ENCODE data around the gene CIROP.

The CIROP gene

GRCh38 chr14:23119363-23120327 lies 14.9 kb upstream of the CIROP start:
- Histone ChIP-seq H3K4me3 (replicated peaks; ENCODE audit: low read depth, low read length) (no peak overlapping the region), H3K27me3 (replicated peaks; ENCODE audit: control insufficient read depth, insufficient read depth, low read length) (no peaks in the 10 kb centered on the region), H3K36me3 (ENCODE audit: control insufficient read depth, insufficient read depth, low read length) (no peaks in the 10 kb centered on the region)
- peak; percentile 50 for DNase-seq (ENCODE audit: extremely low read depth, insufficient read length)
- TF ChIP-seq, protein P1, sequence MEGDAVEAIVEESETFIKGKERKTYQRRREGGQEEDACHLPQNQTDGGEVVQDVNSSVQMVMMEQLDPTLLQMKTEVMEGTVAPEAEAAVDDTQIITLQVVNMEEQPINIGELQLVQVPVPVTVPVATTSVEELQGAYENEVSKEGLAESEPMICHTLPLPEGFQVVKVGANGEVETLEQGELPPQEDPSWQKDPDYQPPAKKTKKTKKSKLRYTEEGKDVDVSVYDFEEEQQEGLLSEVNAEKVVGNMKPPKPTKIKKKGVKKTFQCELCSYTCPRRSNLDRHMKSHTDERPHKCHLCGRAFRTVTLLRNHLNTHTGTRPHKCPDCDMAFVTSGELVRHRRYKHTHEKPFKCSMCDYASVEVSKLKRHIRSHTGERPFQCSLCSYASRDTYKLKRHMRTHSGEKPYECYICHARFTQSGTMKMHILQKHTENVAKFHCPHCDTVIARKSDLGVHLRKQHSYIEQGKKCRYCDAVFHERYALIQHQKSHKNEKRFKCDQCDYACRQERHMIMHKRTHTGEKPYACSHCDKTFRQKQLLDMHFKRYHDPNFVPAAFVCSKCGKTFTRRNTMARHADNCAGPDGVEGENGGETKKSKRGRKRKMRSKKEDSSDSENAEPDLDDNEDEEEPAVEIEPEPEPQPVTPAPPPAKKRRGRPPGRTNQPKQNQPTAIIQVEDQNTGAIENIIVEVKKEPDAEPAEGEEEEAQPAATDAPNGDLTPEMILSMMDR (IDR thresholded peaks at IDR 0.05; ENCODE audit: insufficient read depth, low read length, poor library complexity, severe bottlenecking): no peak

DNA sequence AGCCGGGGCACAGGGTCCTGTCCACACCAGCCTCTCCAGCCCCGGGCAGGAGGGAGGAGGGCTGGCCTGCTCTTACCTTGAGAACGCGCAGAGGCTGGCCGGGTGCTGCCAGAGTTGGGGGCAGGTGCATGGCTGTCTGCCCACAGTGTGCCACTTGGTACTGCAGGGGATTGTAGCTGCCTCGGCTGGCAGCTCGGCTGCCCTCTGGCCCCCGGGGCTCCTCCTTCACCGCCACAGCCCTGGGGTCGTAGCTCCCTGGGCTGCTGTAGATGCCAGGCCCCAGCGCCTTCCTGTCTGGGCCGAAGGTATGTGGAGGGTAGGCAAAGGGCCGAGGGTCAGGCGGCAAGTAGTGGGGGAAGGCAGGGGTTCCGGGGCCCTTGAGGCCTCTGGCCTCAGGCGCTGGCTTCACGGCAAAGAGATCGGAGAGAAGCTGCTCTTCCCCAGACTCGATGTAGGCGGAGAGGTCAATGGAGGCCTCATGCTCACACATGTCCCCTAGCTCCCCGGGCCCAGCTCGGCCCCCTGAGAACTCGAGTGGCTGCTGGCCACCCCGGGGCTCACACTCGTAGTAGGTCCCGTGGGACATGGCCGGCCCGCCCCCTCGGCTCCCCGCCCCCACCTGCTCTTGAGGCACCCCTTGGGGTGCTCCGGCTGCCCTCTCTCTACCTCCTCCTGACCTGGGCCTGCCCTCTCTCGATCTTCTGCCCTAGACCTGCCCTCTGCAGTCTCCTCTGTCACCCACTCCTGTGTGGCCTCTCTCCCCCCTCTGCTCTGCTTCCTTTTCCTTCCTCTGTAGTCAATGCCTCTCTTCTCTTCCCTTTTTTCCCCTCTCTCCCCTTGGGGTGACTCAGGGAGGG lies 13.9 kb upstream of the CIROP start, which contains the start of gene CEBPE:
CEBPE (minus strand) TSS at position 750 of the 857 bp plus-strand sequence; CDS start at position 586, 164 bp downstream.
- Histone ChIP-seq H3K27me3 (replicated peaks; ENCODE audit: control insufficient read depth, insufficient read depth, low read length) (no peaks in the 10 kb centered on the region; the same call in none of the 2 replicates), H3K36me3 (ENCODE audit: control insufficient read depth, insufficient read depth, low read length) (no peaks in the 10 kb centered on the region), H3K4me3 (replicated peaks; ENCODE audit: low read depth, low read length) (no peak within 1 kb of the TSS)
- no peak for DNase-seq (ENCODE audit: extremely low read depth, insufficient read length)
- TF ChIP-seq, protein P1 (IDR thresholded peaks at IDR 0.05; ENCODE audit: insufficient read depth, low read length, poor library complexity, severe bottlenecking): no peak

GRCh38 chr14:23117371-23118020 lies 12.7 kb upstream of the CIROP start:
- DNase-seq (ENCODE audit: extremely low read depth, insufficient read length): no peak
- Histone ChIP-seq H3K27me3 (replicated peaks; ENCODE audit: control insufficient read depth, insufficient read depth, low read length) (no peaks in the 10 kb centered on the region; the same call in none of the 2 replicates), H3K4me3 (replicated peaks; ENCODE audit: low read depth, low read length) (no peak overlapping the region), H3K36me3 (ENCODE audit: control insufficient read depth, insufficient read depth, low read length) (no peaks in the 10 kb centered on the region)
- TF ChIP-seq, protein P1 (IDR thresholded peaks at IDR 0.05; ENCODE audit: insufficient read depth, low read length, poor library complexity, severe bottlenecking): no peak

DNA sequence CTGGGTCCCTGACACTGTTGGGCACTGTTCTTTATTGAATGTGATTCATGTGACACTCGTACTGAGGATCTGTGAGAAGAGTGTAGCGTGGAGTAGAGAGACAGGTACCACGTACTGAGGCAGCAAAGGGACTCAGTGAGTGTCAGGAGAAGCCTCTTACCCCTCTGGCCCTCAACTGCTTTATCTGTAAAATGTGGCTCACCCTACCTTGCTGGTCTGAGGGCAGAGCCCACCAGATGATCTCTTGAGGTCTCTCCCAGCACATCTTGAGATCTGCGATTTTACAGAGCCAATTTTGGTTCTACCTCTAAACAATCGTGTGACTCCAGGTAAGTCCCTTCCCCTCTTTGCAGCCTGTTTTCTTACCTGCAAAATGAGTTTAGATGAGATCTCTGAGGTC lies 11.1 kb upstream of the CIROP start:
- DNase-seq (ENCODE audit: extremely low read depth, insufficient read length): no peak
- no peaks in the 10 kb centered on the region; the same call in none of the 2 replicates for H3K27me3 ChIP-seq (replicated peaks; ENCODE audit: control insufficient read depth, insufficient read depth, low read length)
- no peak overlapping the region for H3K4me3 ChIP-seq (replicated peaks; ENCODE audit: low read depth, low read length)
- TF ChIP-seq, protein P1 (IDR thresholded peaks at IDR 0.05; ENCODE audit: insufficient read depth, low read length, poor library complexity, severe bottlenecking): no peak
- no peaks in the 10 kb centered on the region for H3K36me3 ChIP-seq (ENCODE audit: control insufficient read depth, insufficient read depth, low read length)

DNA sequence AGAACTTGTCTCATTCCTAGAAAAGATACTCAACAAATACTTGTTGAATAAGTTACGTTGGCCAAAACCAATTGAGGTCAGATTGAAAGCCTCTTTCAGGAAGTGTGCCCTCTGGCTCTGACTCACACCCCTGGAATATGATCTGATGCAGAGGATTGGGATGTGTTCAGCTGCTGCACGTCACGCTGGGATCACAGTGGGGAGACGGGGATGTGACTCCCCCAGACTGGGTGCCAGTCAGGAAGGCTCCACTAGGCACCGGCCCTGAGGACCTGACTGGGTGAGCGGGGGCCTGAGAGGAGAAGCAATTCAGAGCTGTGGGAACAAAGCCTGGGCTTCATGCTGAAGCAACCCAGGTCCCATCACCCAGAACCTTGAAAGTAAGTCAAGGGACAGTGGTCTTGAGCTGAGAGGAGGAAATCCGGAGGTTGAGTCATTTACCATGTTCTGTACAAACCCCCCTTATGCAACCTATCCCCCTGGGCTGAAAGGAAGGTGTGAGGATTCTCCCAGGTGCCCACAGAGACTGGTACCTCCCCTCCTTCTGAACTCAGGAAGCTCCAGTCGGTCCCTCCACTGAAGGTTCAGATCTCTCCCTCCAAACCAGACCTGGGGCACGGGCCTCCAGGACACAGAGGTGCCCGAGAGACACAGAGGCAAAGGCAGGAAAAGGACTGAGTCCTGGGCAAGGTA lies 10.4 kb upstream of the CIROP start:
- TF ChIP-seq, protein P1 (IDR thresholded peaks at IDR 0.05; ENCODE audit: insufficient read depth, low read length, poor library complexity, severe bottlenecking): no peak

More for the DNA sequence above, 10.4 kb upstream of the CIROP start:
- DNase-seq (ENCODE audit: extremely low read depth, insufficient read length): no peak
- no peaks in the 10 kb centered on the region; the same call in none of the 2 replicates for H3K27me3 ChIP-seq (replicated peaks; ENCODE audit: control insufficient read depth, insufficient read depth, low read length)
- H3K36me3 ChIP-seq (ENCODE audit: control insufficient read depth, insufficient read depth, low read length): no peaks in the 10 kb centered on the region
- no peak overlapping the region for H3K4me3 ChIP-seq (replicated peaks; ENCODE audit: low read depth, low read length)

Data from GM06990 (cell line).